DOHH2 (cell line): ENCODE measurements around the gene ZNF273.

Experiments
- H3F3A ChIP-seq: fragments of 200-600 bp; sonication (generic), shearing (Covaris generic); 2 replicates; pipeline ENCODE4 v1.6.0; 2016; ENCODE audit warnings: antibody characterized with exemption, mild to moderate bottlenecking; ENCODE audit not compliant: control insufficient read depth, insufficient read depth
- H3K27ac ChIP-seq: fragments of 200-600 bp; sonication (generic); 2 replicates; pipeline ENCODE4 v1.5.1; 2014; ENCODE audit warnings: low read depth, mild to moderate bottlenecking, low read length, moderate library complexity
- H3K27me3 ChIP-seq: fragments of 200-600 bp; sonication (generic); 2 replicates; pipeline ENCODE4 v1.6.1; 2014; ENCODE audit warnings: mild to moderate bottlenecking, low read length, mixed read lengths; ENCODE audit not compliant: control insufficient read depth
- H3K36me3 ChIP-seq: fragments of 200-600 bp; sonication (generic); 2 replicates; pipeline ENCODE4 v1.6.1; 2014; ENCODE audit warnings: mild to moderate bottlenecking, low read length, moderate library complexity, mixed read lengths; ENCODE audit not compliant: control insufficient read depth
- H3K4me1 ChIP-seq: fragments of 200-600 bp; sonication (generic); 2 replicates; pipeline ENCODE4 v1.6.1; 2014; ENCODE audit warnings: mild to moderate bottlenecking, low read length, mixed read lengths; ENCODE audit not compliant: control insufficient read depth
- H3K4me2 ChIP-seq: fragments of 200-600 bp; sonication (generic); 2 replicates; pipeline ENCODE4 v1.6.0; 2014; ENCODE audit warnings: mild to moderate bottlenecking, low read length, moderate library complexity
- H3K4me3 ChIP-seq: fragments of 200-600 bp; sonication (generic); 2 replicates; pipeline ENCODE4 v1.5.1; 2014; ENCODE audit warnings: mild to moderate bottlenecking, low read length, mixed read lengths
- H3K79me2 ChIP-seq: fragments of 200-600 bp; sonication (generic); 2 replicates; pipeline ENCODE4 v1.6.1; 2014; ENCODE audit warnings: mild to moderate bottlenecking, low read length, mixed read lengths; ENCODE audit not compliant: control insufficient read depth
- H3K9me2 ChIP-seq: fragments of 200-600 bp; sonication (generic); replicated peaks from 2 replicates; pipeline ENCODE4 v1.6.1; 2014; ENCODE audit warnings: mild to moderate bottlenecking, low read length, mixed read lengths; ENCODE audit not compliant: control insufficient read depth
- H3K9me3 ChIP-seq: fragments of 200-600 bp; sonication (generic); 2 replicates; pipeline ENCODE4 v1.6.1; 2014; ENCODE audit warnings: antibody characterized with exemption, low read length, mixed read lengths; ENCODE audit not compliant: control insufficient read depth, insufficient read depth
- H4K20me1 ChIP-seq: fragments of 200-600 bp; sonication (generic); 2 replicates; pipeline ENCODE4 v1.6.0; 2014; ENCODE audit warnings: low read depth, mild to moderate bottlenecking, antibody characterized with exemption, low read length, moderate library complexity; ENCODE audit not compliant: control insufficient read depth, insufficient read depth
- EZH2phosphoT487 ChIP-seq: fragments of 200-600 bp; sonication (generic); IDR thresholded peaks from 2 replicates; pipeline ENCODE4 v1.6.1; 2017; ENCODE audit warnings: borderline replicate concordance, mild to moderate bottlenecking, antibody characterized with exemption, low read length, moderate library complexity, mixed read lengths
- TF ChIP-seq, protein P1 (sequence below): fragments of 200-600 bp; sonication (generic); IDR thresholded peaks from one replicate; pipeline ENCODE4 v1.5.1; 2014; ENCODE audit warnings: antibody characterized with exemption, mild to moderate bottlenecking, low read depth, low read length; ENCODE audit not compliant: poor library complexity, severe bottlenecking

Gene ZNF273

DNA sequence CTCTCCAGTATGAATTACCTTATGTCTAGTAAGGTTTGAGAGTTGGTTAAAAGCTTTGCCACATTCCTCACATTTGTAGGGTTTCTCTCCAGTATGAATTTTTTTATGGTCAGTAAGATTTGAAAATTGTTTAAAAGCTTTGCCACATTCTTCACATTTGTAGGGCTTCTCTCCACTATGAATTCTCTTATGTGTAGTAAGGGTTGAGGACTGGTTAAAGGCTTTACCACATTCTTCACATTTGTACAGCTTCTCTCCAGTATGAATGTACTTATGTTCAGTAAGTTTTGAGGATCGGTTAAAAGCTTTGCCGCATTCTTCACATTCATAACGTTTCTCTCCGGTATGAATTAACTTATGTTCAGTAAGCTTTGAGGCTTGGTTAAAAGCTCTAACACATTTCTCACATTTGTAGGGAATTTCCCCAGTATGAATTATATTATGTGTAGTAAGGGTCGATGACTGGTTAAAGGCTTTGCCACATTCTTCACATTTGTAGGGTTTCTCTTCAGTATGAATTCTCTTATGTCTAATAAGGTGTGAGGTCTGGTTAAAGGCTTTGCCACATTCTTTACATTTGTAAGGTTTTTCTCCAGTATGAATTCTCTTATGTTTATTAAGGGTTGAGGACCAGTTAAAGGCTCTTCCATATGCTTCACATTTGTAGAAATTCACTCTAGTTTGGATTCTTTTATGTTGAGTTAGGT is 75.6 kb downstream of the ZNF273 start:
- Histone ChIP-seq H3K27ac (no peak overlapping the region), H3K9me3 (peaks cover 58% of the 10 kb centered on the region)

More for the DNA sequence above, 75.6 kb downstream of the ZNF273 start:
- Histone ChIP-seq H3K36me3 (peaks cover 58% of the 10 kb centered on the region), H4K20me1 (no peaks in the 10 kb centered on the region), H3K9me2 (no peaks in the 10 kb centered on the region), H3K4me3 (no peak overlapping the region), H3K4me2 (no peak overlapping the region), H3K4me1 (no peaks in the 10 kb centered on the region), H3F3A (no peaks in the 10 kb centered on the region), H3K27me3 (no peaks in the 10 kb centered on the region), H3K79me2 (no peaks in the 10 kb centered on the region)
- TF ChIP-seq, protein P1, sequence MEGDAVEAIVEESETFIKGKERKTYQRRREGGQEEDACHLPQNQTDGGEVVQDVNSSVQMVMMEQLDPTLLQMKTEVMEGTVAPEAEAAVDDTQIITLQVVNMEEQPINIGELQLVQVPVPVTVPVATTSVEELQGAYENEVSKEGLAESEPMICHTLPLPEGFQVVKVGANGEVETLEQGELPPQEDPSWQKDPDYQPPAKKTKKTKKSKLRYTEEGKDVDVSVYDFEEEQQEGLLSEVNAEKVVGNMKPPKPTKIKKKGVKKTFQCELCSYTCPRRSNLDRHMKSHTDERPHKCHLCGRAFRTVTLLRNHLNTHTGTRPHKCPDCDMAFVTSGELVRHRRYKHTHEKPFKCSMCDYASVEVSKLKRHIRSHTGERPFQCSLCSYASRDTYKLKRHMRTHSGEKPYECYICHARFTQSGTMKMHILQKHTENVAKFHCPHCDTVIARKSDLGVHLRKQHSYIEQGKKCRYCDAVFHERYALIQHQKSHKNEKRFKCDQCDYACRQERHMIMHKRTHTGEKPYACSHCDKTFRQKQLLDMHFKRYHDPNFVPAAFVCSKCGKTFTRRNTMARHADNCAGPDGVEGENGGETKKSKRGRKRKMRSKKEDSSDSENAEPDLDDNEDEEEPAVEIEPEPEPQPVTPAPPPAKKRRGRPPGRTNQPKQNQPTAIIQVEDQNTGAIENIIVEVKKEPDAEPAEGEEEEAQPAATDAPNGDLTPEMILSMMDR = no peak
- no peak for TF ChIP-seq EZH2phosphoT487
